Neuronal stem cell (in vitro differentiated cells): ENCODE results near the gene LRRC4B.
A peak's percentile ranks its signal among the peaks of the same experiment; 100 is the strongest.

Experiments
- DNase-seq: peaks from one replicate; pipeline ENCODE4 v3.0.0-alpha.2; 2013; ENCODE audit warnings: low spot score
- H2AFZ ChIP-seq: one replicate; pipeline ENCODE4 v1.6.1; 2013; ENCODE audit warnings: mild to moderate bottlenecking, low read length, inconsistent platforms
- H2AK5ac ChIP-seq: 2 replicates; pipeline ENCODE4 v1.6.1; 2013; ENCODE audit warnings: low read depth, mild to moderate bottlenecking, inconsistent platforms, low read length, moderate library complexity, mixed read lengths
- H2BK120ac ChIP-seq: 2 replicates; pipeline ENCODE4 v1.6.1; 2013; ENCODE audit warnings: low read depth, mild to moderate bottlenecking, inconsistent platforms, low read length, moderate library complexity, mixed read lengths
- H2BK12ac ChIP-seq: one replicate; pipeline ENCODE4 v1.6.1; 2013; ENCODE audit warnings: low read length, inconsistent platforms
- H2BK15ac ChIP-seq: 2 replicates; pipeline ENCODE4 v1.6.1; 2013; ENCODE audit warnings: mild to moderate bottlenecking, low read length, inconsistent platforms, mixed read lengths
- H2BK5ac ChIP-seq: one replicate; pipeline ENCODE4 v1.6.1; 2013; ENCODE audit warnings: inconsistent platforms, mild to moderate bottlenecking, low read length, moderate library complexity
- H3K14ac ChIP-seq: one replicate; pipeline ENCODE4 v1.6.1; 2013; ENCODE audit warnings: low read length, inconsistent platforms
- H3K18ac ChIP-seq: 2 replicates; pipeline ENCODE4 v1.6.1; 2013; ENCODE audit warnings: low read length, inconsistent platforms
- H3K23ac ChIP-seq: 2 replicates; pipeline ENCODE4 v1.6.1; 2013; ENCODE audit warnings: low read depth, mild to moderate bottlenecking, mixed read lengths, low read length, inconsistent platforms; ENCODE audit not compliant: poor library complexity
- H3K27ac ChIP-seq: replicated peaks from 3 replicates; pipeline ENCODE4 v1.5.1; 2013; ENCODE audit warnings: low read length, inconsistent platforms
- H3K27me3 ChIP-seq, 3 experiments: 2 replicates each; pipeline ENCODE4 v1.6.1; 2013; ENCODE audit warnings: low read length in 3 of 3, mild to moderate bottlenecking in 2 of 3, inconsistent platforms in 1 of 3, low read depth in 1 of 3, mixed read lengths in 1 of 3, moderate library complexity in 1 of 3; ENCODE audit not compliant: control insufficient read depth in 3 of 3, insufficient read depth in 3 of 3
- H3K36me3 ChIP-seq, 2 donors: replicated peaks in 1 of 2; 2 replicates each; pipeline ENCODE4 v1.6.1; 2013; ENCODE audit warnings: low read length in 2 of 2; ENCODE audit not compliant: control insufficient read depth in 2 of 2, insufficient read depth in 2 of 2
- H3K4ac ChIP-seq: 2 replicates; pipeline ENCODE4 v1.6.1; 2013; ENCODE audit warnings: inconsistent platforms, mild to moderate bottlenecking, low read length, moderate library complexity
- H3K4me1 ChIP-seq, 2 donors: 1 replicate in 1 of 2; 2 replicates in 1 of 2; pipeline ENCODE4 v1.6.1; 2013; ENCODE audit warnings: low read length in 2 of 2, low read depth in 1 of 2; ENCODE audit not compliant: control insufficient read depth in 2 of 2, insufficient read depth in 1 of 2
- H3K4me2 ChIP-seq: one replicate; pipeline ENCODE4 v1.6.1; 2013; ENCODE audit warnings: mild to moderate bottlenecking, low read length, inconsistent platforms; ENCODE audit not compliant: insufficient read depth, poor library complexity, severe bottlenecking
- H3K4me3 ChIP-seq, 2 donors: 2 replicates each; pipeline ENCODE4 v1.5.1; 2013; ENCODE audit warnings: low read length in 2 of 2, mild to moderate bottlenecking in 2 of 2, inconsistent platforms in 1 of 2, moderate library complexity in 1 of 2
- H3K79me1 ChIP-seq: one replicate; pipeline ENCODE4 v1.6.1; 2013; ENCODE audit warnings: low read depth, mild to moderate bottlenecking, inconsistent platforms, low read length, moderate library complexity
- H3K9ac ChIP-seq: one replicate; pipeline ENCODE4 v1.6.1; 2013; ENCODE audit warnings: mild to moderate bottlenecking, low read depth, low read length, inconsistent platforms; ENCODE audit not compliant: poor library complexity
- H3K9me3 ChIP-seq, 2 donors: replicated peaks in 1 of 2; 2 replicates each; pipeline versions ENCODE3 to v1.6.1; 2013; ENCODE audit warnings: low read length in 2 of 2, mild to moderate bottlenecking in 2 of 2, inconsistent platforms in 1 of 2, low read depth in 1 of 2, mixed read lengths in 1 of 2, moderate library complexity in 1 of 2; ENCODE audit not compliant: control insufficient read depth in 2 of 2, insufficient read depth in 1 of 2
- H4K8ac ChIP-seq: one replicate; pipeline ENCODE4 v1.6.1; 2013; ENCODE audit warnings: low read depth, mild to moderate bottlenecking, inconsistent platforms, low read length, moderate library complexity
- H4K91ac ChIP-seq: one replicate; pipeline ENCODE4 v1.6.1; 2013; ENCODE audit warnings: low read length, low read depth, mild to moderate bottlenecking, inconsistent platforms; ENCODE audit not compliant: poor library complexity
- WGBS, 2 donors: extraction: QIAGEN DNeasy Blood & Tissue Kit; methylation state at CpG; one replicate each; pipeline ENCODE4 v1.1.7; 2013; ENCODE audit warnings: missing lambda C conversion rate in 2 of 2, mixed read lengths in 1 of 2; ENCODE audit not compliant: insufficient read length in 2 of 2, insufficient replicate concordance in 1 of 2; ENCODE audit errors: extremely low coverage in 2 of 2; 5-methylcytosine and 5-hydroxymethylcytosine counted together

The LRRC4B gene

GRCh38 chr19:50507376-50507775 is 60.9 kb downstream of the LRRC4B start:
- Histone ChIP-seq H3K4me2 (no peak overlapping the region), H3K9ac (peak overlapping the region; percentile 4), H3K4me1 (peaks cover 9 to 26% of the 10 kb centered on the region in 2 donors), H2AFZ (no peak overlapping the region), H3K27me3 (no peaks in the 10 kb centered on the region), H4K91ac (no peak overlapping the region), H2BK5ac (peak overlapping the region; percentile 82), H3K4ac (peak overlapping the region; percentile 37), H3K9me3 (no peaks in the 10 kb centered on the region), H4K8ac (no peak overlapping the region), H3K18ac (no peak overlapping the region), H3K79me1 (no peaks in the 10 kb centered on the region), H3K27ac (no peak overlapping the region), H2BK15ac (peak overlapping the region; percentile 58), H3K23ac (no peak overlapping the region), H2BK12ac (no peak overlapping the region), H2AK5ac (peak overlapping the region; percentile 63), H2BK120ac (no peak overlapping the region), H3K4me3 (no peak overlapping the region), H3K36me3 (no peaks in the 10 kb centered on the region), H3K14ac (peak overlapping the region; percentile 38)
- no CpG with 5 or more reads among the region's 8 CpGs for WGBS, 2 donors
- no peak for DNase-seq

- Histone ChIP-seq H3K79me1 (no peaks in the 10 kb centered on the region), H3K27me3 (no peaks in the 10 kb centered on the region), H3K14ac (no peak overlapping the region), H3K27ac (no peak overlapping the region), H2BK15ac (no peak overlapping the region), H3K4me3 (no peak overlapping the region), H3K4me1 (peaks cover 9 to 20% of the 10 kb centered on the region in 2 donors), H2BK120ac (no peak overlapping the region), H3K23ac (no peak overlapping the region), H2BK12ac (no peak overlapping the region), H2BK5ac (peak overlapping the region; percentile 39), H2AK5ac (no peak overlapping the region), H4K8ac (no peak overlapping the region), H4K91ac (no peak overlapping the region), H3K9me3 (no peaks in the 10 kb centered on the region), H3K36me3 (no peaks in the 10 kb centered on the region), H3K4me2 (no peak overlapping the region), H3K4ac (no peak overlapping the region), H3K18ac (no peak overlapping the region), H2AFZ (no peak overlapping the region), H3K9ac (no peak overlapping the region)
- WGBS, 2 donors, result 100% methylated on average over 1 to 3 of the region's 10 CpGs
- DNase-seq, result no peak
These were observed 61.5 kb downstream of the LRRC4B start for GRCh38 chr19:50506700-50507099.

DNA sequence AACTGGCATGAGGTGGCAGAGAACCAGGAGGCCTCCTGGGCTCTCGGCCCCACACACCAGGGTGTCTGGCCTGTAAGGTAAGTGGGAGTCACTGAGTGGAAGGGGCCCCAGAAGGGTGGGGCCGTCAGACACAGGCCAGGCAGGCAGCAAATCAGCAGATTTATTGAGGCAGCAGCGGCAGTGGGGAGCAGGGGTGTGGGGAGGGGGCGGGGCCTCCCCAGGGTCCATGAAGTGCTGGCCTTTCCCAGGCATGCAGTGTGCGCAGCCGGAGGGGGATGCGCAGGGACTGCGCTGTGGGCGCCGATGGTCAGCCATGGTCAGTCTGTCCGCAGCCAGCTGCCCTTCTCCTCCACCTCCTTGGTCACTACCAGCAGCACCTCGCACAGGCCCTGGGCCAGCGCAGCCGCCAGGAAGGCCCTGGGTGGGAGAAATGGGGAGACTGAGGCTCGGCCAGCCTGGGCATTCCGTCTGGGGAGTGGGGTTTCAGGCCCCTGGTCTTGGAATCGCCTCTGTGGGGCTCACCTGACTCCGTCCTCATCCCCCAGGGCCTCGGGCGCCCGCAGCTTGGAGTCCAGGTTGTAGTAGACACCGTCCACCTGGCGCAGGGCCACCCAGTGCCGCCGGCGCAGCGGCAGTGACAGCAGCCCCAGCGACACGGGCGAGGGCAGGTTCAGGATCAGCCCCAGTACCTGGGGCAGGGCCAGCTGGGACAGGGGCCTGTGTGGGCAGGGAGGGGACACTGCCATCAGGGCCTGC is 62.2 kb downstream of the LRRC4B start:
- no peaks in the 10 kb centered on the region for H3K79me1 ChIP-seq
- no peak overlapping the region for H2AFZ ChIP-seq
- H2BK120ac ChIP-seq, result peak overlapping the region; percentile 87
- no peak overlapping the region for H3K27ac ChIP-seq
- no peak overlapping the region for H3K14ac ChIP-seq
- no peaks in the 10 kb centered on the region for H3K27me3 ChIP-seq
- peak overlapping the region; percentile 38 for H3K18ac ChIP-seq
- H3K9me3 ChIP-seq, result no peaks in the 10 kb centered on the region
- peak overlapping the region; percentile 84 for H2AK5ac ChIP-seq
- peak overlapping the region; percentile 22 for H2BK12ac ChIP-seq
- H2BK5ac ChIP-seq, result peak overlapping the region; percentile 39
- no peaks in the 10 kb centered on the region for H3K36me3 ChIP-seq
- no peak overlapping the region for H3K4me3 ChIP-seq
- no CpG with 5 or more reads among the region's 30 CpGs for WGBS, 2 donors
- no peak overlapping the region for H3K4ac ChIP-seq
- H3K4me2 ChIP-seq, result no peak overlapping the region
- DNase-seq, result no peak
- peak overlapping the region; percentile 80 for H3K23ac ChIP-seq
- peaks cover 7 to 24% of the 10 kb centered on the region in 2 donors for H3K4me1 ChIP-seq
- H4K8ac ChIP-seq, result no peak overlapping the region
- no peak overlapping the region for H2BK15ac ChIP-seq
- no peak overlapping the region for H3K9ac ChIP-seq
- H4K91ac ChIP-seq, result no peak overlapping the region

GRCh38 chr19:50501568-50502475 is 66.4 kb downstream of the LRRC4B start:
- Histone ChIP-seq H3K9ac (no peak overlapping the region), H2BK120ac (no peak overlapping the region), H2BK15ac (peak overlapping the region; percentile 49), H3K79me1 (peaks cover 3% of the 10 kb centered on the region), H3K9me3 (no peaks in the 10 kb centered on the region), H2AK5ac (peak overlapping the region; percentile 76), H3K23ac (no peak overlapping the region), H3K4ac (peak overlapping the region; percentile 17), H3K14ac (no peak overlapping the region), H3K18ac (peak overlapping the region; percentile 5), H2AFZ (peak overlapping the region; percentile 68), H4K8ac (no peak overlapping the region), H4K91ac (no peak overlapping the region), H3K27ac (no peak overlapping the region), H3K36me3 (no peaks in the 10 kb centered on the region), H3K4me3 (peak overlapping the region in 1 of 2 donors; percentile 59), H3K4me1 (peaks cover 12 to 22% of the 10 kb centered on the region in 2 donors), H3K27me3 (peaks cover 0 to 28% (median 0%) of the 10 kb centered on the region in 3 experiments), H2BK5ac (no peak overlapping the region), H3K4me2 (no peak overlapping the region), H2BK12ac (peak overlapping the region; percentile 84)
- DNase-seq, result no peak
- no CpG with 5 or more reads among the region's 25 CpGs for WGBS, 2 donors
